A673 (cell line): ENCODE results near the gene TLE3.

ENCODE experiments used
- CTCF ChIP-seq: fragments of 300-800, 200-600 bp; sonication (generic); conservative IDR thresholded peaks from 2 replicates; pipeline ENCODE4 v1.5.1; 2017; ENCODE audit warnings: low read depth, mild to moderate bottlenecking, antibody characterized with exemption, low read length, moderate library complexity, mixed read lengths
- EZH2 ChIP-seq: fragments of 200-600 bp; sonication (generic); IDR thresholded peaks from 2 replicates; pipeline ENCODE4 v1.6.1; 2017; ENCODE audit warnings: borderline replicate concordance, low read depth, mild to moderate bottlenecking, mixed read lengths, antibody characterized with exemption, low read length; ENCODE audit not compliant: poor library complexity, severe bottlenecking

- TF ChIP-seq EZH2, result no peak
- TF ChIP-seq CTCF, result no peak
Measured at GRCh38 chr15:70048578-70049514, 48.9 kb downstream of the TLE3 start.
